Gastroesophageal sphincter (tissue), 3 donors: Measurements from ENCODE around the gene SHOC2.

Source experiments
- CTCF ChIP-seq, 4 experiments: fragments of 200-600 bp in 2 of 4; fragments of 450-650 bp in 2 of 4; sonication (generic) in 1 of 4; IDR thresholded peaks; one replicate each; pipeline ENCODE4 v1.5.1; 2017 to 2019; ENCODE audit warnings: antibody characterized with exemption in 4 of 4, mild to moderate bottlenecking in 2 of 4, moderate library complexity in 2 of 4
- EP300 ChIP-seq: sonication (generic); formaldehyde crosslinking; IDR thresholded peaks from one replicate; pipeline ENCODE4 v1.6.1; 2017; ENCODE audit warnings: antibody characterized with exemption, mild to moderate bottlenecking
- POLR2A ChIP-seq, 2 donors: fragments of 450-650 bp; IDR thresholded peaks; one replicate each; pipeline ENCODE4 v1.6.1; 2017; ENCODE audit warnings: antibody characterized with exemption in 2 of 2, mild to moderate bottlenecking in 2 of 2, moderate library complexity in 1 of 2
- POLR2AphosphoS5 ChIP-seq: sonication (generic); formaldehyde crosslinking; IDR thresholded peaks from one replicate; pipeline ENCODE4 v1.6.1; 2017; ENCODE audit warnings: antibody characterized with exemption

- no peak for TF ChIP-seq POLR2AphosphoS5
- TF ChIP-seq CTCF (IDR thresholded peaks at IDR 0.05), result no peak
- TF ChIP-seq EP300, result no peak
- TF ChIP-seq POLR2A (IDR thresholded peaks at IDR 0.05), result no peak
These were observed 38.2 kb downstream of the SHOC2 start for GRCh38 chr10:110957606-110958005.
